ENCODE data around the gene RPS25. TPM values are rescaled to one million over a fixed set of nuclear protein-coding genes. Genes with fewer than 3 reads are reported as not detected.
A peak's percentile ranks its signal among the peaks of the same experiment; 100 is the strongest.

Gene RPS25
- total RNA-seq, 2 experiments from 2014 or later, result 1,395 to 1,648 TPM

DNA sequence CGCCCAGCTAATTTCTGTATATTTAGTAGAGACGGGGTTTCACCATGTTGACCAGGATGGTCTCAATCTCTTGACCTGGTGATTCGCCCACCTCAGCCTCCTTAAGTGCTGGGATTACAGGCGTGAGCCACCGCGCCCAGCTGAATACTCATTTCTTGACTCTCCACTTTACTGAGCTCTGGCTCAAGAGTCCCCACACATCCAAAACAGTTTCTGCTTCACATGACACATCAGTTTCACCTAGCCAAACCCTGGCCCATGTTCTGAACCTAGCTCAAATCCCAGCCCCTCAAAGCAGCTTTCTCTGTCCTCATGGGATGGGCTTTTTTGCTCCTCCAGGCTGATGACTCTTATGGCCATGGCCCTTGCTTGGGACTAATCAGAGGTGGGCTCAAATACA, 29.1 kb upstream of the RPS25 start:
- no peaks in the 10 kb centered on the region for H3K9me3 ChIP-seq (ENCODE audit: low read length)
- ChIA-PET POLR2A (interaction anchor here (0.7 to 1.3 kb wide), 3 partner anchors 20 to 401 kb away, joined by 3 read pairs; partner anchors contain the start of gene VPS11), CTCF (ENCODE audit: unreplicated experiment) (interaction anchor here (1.1 kb wide), 1 partner anchor 18 kb away, joined by 4 read pairs; no protein-coding TSS in a partner anchor)
- no peak for TF ChIP-seq CTCF (conservative IDR thresholded peaks at IDR 0.05; ENCODE audit: low read length)
- no peak for TF ChIP-seq EZH2phosphoT487 (IDR thresholded peaks at IDR 0.05; ENCODE audit: borderline replicate concordance, low read depth, low read length)
- H3K4me1 ChIP-seq (ENCODE audit: insufficient read depth, low read length, poor library complexity, severe bottlenecking), result no peaks in the 10 kb centered on the region
- no TSS peak for BruUV-seq (replicated peaks)
- no peak overlapping the region for H3K4me3 ChIP-seq (ENCODE audit: low read depth, low read length, poor library complexity, severe bottlenecking)
- H3K4me2 ChIP-seq (ENCODE audit: low read length), result no peak overlapping the region
- H3K9me2 ChIP-seq (ENCODE audit: insufficient read depth, low read length), result no peaks in the 10 kb centered on the region
- no peaks in the 10 kb centered on the region for H4K20me1 ChIP-seq (ENCODE audit: insufficient read depth, low read length)
- intact Hi-C loops (cut with micrococcal nuclease; ENCODE audit: unreplicated experiment), result no loop called here
- no peak for DNase-seq (ENCODE audit: low spot score)
- H3K27ac ChIP-seq (ENCODE audit: low read depth, low read length, poor library complexity, severe bottlenecking), result no peak overlapping the region
- H2AFZ ChIP-seq (ENCODE audit: low read length), result no peak overlapping the region
- peaks cover 75% of the 10 kb centered on the region for H3K36me3 ChIP-seq (ENCODE audit: insufficient read depth, low read length)
- no peaks in the 10 kb centered on the region for H3K79me2 ChIP-seq (ENCODE audit: insufficient read depth, low read depth, low read length)

DNA sequence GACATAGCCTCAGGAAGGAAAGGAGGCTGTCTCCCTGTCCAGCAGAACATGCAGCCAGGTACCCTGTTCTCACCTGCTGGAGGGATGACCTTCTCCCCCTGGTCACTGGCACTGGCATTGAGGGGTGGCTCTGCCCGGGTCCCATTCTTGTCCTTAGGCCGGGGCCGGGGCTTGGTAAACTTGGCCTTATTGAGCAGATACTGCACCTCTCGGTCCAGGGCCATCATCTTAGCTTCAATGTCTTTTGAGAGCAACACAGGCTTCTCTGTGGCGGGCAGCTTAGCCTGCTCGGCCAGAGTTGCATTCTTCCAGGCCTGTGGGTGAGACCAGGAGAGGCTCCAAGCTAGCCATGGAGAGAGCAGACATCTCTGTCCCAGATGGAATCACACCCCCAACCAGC, 28.3 kb upstream of the RPS25 start:
- Histone ChIP-seq H3K27ac (ENCODE audit: low read depth, low read length, poor library complexity, severe bottlenecking) (no peak overlapping the region), H3K4me2 (ENCODE audit: low read length) (no peak overlapping the region), H3K79me2 (ENCODE audit: insufficient read depth, low read depth, low read length) (no peaks in the 10 kb centered on the region), H3K36me3 (ENCODE audit: insufficient read depth, low read length) (peaks cover 68% of the 10 kb centered on the region), H2AFZ (ENCODE audit: low read length) (no peak overlapping the region), H4K20me1 (ENCODE audit: insufficient read depth, low read length) (no peaks in the 10 kb centered on the region), H3K9me3 (ENCODE audit: low read length) (no peaks in the 10 kb centered on the region), H3K4me3 (ENCODE audit: low read depth, low read length, poor library complexity, severe bottlenecking) (no peak overlapping the region), H3K4me1 (ENCODE audit: insufficient read depth, low read length, poor library complexity, severe bottlenecking) (no peaks in the 10 kb centered on the region), H3K9me2 (ENCODE audit: insufficient read depth, low read length) (no peaks in the 10 kb centered on the region)
- intact Hi-C loops (cut with micrococcal nuclease; ENCODE audit: unreplicated experiment), result no loop called here
- ChIA-PET CTCF (ENCODE audit: unreplicated experiment) (interaction anchor here (0.6 kb wide), 1 partner anchor 49 kb away, joined by 3 read pairs; no protein-coding TSS in a partner anchor), POLR2A (no interaction called here)
- TF ChIP-seq CTCF (conservative IDR thresholded peaks at IDR 0.05; ENCODE audit: low read length) (no peak), EZH2phosphoT487 (IDR thresholded peaks at IDR 0.05; ENCODE audit: borderline replicate concordance, low read depth, low read length) (no peak)
- BruUV-seq (replicated peaks), result no TSS peak
- no peak for DNase-seq (ENCODE audit: low spot score)

- CTCF ChIA-PET (ENCODE audit: unreplicated experiment), result no interaction called here
- TF ChIP-seq EZH2phosphoT487 (IDR thresholded peaks at IDR 0.05; ENCODE audit: borderline replicate concordance, low read depth, low read length) (no peak), CTCF (conservative IDR thresholded peaks at IDR 0.05; ENCODE audit: low read length) (peak; percentile 66)
Measured at GRCh38 chr11:119044708-119045107, 26.6 kb upstream of the RPS25 start.

More at GRCh38 chr11:119044708-119045107, 26.6 kb upstream of the RPS25 start:
- Histone ChIP-seq H2AFZ (ENCODE audit: low read length) (no peak overlapping the region), H4K20me1 (ENCODE audit: insufficient read depth, low read length) (no peaks in the 10 kb centered on the region), H3K36me3 (ENCODE audit: insufficient read depth, low read length) (peaks cover 50% of the 10 kb centered on the region), H3K4me3 (ENCODE audit: low read depth, low read length, poor library complexity, severe bottlenecking) (no peak overlapping the region), H3K9me2 (ENCODE audit: insufficient read depth, low read length) (no peaks in the 10 kb centered on the region), H3K4me1 (ENCODE audit: insufficient read depth, low read length, poor library complexity, severe bottlenecking) (no peaks in the 10 kb centered on the region), H3K79me2 (ENCODE audit: insufficient read depth, low read depth, low read length) (no peaks in the 10 kb centered on the region), H3K4me2 (ENCODE audit: low read length) (no peak overlapping the region), H3K9me3 (ENCODE audit: low read length) (no peaks in the 10 kb centered on the region), H3K27ac (ENCODE audit: low read depth, low read length, poor library complexity, severe bottlenecking) (no peak overlapping the region)
- BruUV-seq (replicated peaks), result no TSS peak
- no peak for DNase-seq (ENCODE audit: low spot score)
- POLR2A ChIA-PET, result interaction anchor here (0.5 to 0.6 kb wide), 2 partner anchors 77 kb away, joined by 3 read pairs; partner anchors contain the start of gene HINFP
- intact Hi-C loops (cut with micrococcal nuclease; ENCODE audit: unreplicated experiment), result no loop called here

Measured in OCI-LY7 (cell line).